Left forelimb (tissue), 1 donor: Measurements from ENCODE around the gene LRRC2.
"Not testable (repeated sequence)": the region's sequence is repeated elsewhere in the genome, so short reads cannot be mapped to it uniquely, and the experiment has no call there.

Experiments used
- DNase-seq: peaks from one replicate; pipeline ENCODE4 v3.0.0-alpha.2; 2018; ENCODE audit warnings: low spot score

The LRRC2 gene, protein sequence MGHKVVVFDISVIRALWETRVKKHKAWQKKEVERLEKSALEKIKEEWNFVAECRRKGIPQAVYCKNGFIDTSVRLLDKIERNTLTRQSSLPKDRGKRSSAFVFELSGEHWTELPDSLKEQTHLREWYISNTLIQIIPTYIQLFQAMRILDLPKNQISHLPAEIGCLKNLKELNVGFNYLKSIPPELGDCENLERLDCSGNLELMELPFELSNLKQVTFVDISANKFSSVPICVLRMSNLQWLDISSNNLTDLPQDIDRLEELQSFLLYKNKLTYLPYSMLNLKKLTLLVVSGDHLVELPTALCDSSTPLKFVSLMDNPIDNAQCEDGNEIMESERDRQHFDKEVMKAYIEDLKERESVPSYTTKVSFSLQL

DNA sequence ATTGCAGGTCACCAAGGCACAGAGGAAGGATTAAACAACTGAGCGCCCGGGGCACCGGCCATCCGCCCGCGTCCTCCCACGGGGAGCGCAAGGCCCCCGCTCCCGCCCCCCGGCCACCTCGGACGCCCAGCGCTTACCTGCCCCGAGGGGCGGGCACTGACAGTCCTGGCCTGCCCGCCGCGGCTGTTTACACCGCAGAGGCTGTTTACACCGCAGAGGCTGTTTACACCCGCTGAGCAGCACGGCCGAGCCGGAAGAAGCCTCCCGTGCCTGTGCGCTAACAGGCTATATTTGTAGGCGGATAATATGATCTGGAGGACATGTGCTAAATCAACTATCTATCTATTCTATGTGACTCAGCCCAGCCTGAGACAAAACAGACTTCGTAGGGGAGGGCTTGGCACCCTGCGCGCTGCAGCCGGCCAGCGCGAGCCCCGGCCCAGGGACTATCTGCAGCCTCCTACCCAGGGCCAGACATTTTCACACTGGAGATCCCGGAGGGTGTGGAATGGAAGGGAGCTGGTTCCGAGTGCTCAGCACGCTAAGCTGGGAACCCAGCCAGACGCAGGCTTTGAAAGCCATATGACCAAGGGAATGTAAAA, at the start of gene LRRC2:
Gene LRRC2, minus strand, starts transcription at position 263 of the 602 bp plus-strand sequence. CDS start 14,711 bp downstream, outside the sequence.
- peak; percentile 72 for DNase-seq

DNA sequence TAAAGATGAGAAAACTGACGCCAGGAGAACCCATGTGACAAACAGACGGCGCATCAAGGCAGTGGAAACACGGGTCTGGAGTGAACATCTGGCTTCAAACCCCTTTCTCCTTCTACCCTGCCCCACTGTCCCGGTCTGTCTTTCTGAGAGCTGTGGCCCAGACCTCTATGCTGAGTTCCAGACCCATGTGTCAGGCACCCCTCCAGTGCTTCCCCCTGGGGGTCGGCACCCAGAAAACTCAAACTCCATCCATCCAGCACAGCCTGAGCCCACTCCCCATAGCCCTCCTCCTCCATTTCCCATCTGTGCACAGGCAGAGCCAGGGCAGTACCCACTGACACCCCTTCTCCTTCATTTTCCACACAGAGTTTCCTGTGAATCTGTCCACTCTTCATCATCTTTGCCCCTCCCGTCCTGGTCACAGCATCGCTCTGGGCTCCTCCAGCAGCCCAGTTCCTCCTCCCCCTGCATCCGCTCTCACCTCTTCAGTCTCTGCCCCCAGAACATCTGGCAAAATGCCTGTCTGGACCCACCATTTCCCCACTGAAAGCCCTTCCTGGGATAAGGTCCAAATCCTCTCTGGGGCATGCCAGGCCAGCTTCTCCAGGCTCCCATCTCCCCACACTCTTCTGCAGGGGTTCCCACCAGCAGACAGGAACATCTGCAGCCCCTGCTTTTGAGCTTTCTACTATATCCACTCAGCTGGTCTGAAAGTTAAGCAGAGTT, 49.1 kb upstream of the LRRC2 start:
- DNase-seq: no peak

DNA sequence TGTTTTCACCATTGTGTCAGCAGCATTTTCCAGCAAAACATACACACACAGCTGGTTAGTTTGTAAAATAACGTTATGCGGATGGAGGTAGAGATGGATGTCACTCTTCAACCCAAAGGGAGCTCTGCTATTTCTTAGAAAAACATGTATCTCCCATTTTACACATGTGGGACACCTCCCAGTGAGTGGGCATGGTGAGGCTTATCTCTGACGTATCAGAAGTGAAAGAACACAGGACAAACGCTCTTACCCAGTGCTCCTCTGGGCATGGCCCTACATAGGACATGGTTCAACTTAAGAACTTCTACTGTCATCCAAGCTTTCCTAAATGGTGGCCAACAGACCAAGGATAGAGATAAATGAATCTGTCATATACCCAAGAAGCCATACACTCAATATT, 48.3 kb upstream of the LRRC2 start:
- DNase-seq: no peak

DNA sequence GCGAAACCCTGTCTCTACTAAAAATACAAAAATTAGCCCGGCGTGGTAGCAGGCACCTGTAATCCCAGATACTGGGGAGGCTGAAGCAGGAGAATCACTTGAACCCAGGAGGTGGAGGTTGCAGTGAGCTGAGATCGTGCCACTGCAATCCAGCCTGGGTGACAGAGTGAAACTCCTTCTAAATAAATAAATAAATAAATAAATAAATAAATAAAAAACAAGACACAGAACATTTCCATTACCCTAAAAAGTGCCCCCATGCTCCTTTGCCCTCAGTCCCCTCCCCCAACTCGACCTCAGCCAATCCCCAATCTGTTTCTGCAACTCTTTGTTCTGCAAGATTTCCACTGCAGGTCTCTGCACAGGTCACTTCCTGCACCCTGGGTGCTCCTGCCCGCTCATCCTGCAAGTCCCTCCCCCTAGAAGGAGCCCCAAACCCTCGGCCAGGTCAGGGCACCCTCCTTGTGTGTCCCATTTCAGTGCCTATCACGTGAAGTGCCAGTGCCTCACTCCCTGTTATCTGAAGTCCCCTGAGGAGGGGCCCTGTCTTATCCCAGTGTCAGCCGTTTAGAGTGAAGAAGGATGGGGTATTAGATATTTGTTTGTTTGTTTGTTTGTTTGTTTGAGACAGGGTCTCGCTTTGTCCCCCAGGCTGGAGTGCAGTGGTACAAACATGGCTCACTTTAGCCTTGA, 47.4 kb upstream of the LRRC2 start:
- DNase-seq: no peak

DNA sequence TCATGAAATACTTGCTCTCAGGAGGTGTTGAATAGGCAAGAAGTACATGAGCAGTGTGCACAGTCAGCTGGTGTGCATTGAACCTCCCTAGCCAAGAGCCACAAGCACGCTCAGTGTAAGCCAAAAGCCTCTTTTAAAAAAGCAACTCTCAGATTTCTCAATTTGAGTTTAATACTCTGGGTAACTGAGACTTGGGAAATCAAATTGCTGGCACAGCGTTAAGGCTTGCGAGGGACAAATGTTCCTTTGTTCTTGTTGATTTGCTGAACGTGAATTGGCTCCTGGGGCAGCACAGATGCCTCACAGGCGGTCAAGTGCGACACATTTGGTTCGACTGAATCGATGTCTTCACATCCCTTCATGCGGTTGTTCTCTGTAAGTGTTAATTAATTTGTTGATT, 46.2 kb upstream of the LRRC2 start, which contains the start of gene FAM240A:
Gene FAM240A, plus strand, starts transcription at position 202 of the 400 bp plus-strand sequence. Its CDS starts 159 bp downstream, at position 361.
- no peak for DNase-seq

DNA sequence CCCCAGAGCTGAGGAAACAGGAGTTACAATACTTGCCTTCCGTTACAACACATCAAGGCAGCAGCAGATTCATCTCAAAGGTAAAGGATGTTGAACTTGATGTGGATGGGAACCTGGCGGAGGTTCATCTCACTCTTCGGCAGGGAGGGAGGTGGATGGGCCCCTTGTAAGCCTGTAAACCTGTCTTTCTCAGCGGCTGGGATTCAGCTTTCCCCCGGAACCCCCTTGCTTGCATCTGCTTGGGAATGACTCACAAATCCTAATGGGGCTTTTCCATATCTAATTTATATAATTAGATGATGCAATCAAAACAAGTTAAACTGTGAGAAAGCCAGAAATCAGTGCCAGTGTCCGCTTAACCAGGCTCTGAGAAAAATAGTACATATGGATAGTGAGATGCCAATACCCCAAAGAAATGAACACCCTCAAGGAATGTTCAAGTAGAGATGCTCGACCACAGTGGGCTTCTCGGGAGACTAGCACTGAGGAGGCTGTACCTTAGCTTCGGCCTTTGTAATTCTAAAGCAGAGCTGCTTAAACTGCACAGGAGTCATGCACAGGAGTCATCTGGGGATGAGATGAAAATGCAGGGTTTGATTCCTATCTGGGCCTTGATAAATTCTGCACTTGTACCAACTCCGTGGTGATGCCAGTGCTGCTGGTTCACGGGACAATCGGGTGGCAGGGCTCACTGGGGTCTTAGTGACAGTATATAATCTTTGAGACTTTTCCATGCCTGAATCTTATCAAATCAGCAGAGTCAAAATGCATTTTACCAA, 44.0 kb upstream of the LRRC2 start:
- DNase-seq: no peak

DNA sequence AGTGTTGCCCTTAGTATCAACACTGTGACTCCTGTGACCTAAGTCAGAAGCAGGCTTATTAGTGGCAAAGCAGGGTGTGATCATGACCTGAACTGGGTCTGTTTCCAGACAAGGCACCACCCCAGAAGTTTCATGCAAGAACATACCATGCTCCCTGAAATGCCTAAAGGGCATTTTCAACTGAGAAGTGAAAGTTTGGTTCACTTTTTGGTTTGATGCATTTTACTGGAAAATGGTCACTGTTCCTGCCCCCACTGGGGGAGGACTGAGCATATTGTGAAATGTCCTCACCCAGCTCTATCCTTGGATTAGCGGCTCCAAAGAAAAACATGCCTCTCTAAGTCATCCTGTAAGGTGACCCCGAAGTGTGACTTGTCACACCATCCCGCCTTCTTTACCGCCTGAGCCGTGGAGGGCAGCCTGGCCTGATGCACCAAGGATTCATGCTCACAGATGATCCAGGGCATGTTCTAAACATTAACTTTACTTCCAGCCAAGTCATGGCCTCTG, 43.2 kb upstream of the LRRC2 start:
- DNase-seq: no peak

DNA sequence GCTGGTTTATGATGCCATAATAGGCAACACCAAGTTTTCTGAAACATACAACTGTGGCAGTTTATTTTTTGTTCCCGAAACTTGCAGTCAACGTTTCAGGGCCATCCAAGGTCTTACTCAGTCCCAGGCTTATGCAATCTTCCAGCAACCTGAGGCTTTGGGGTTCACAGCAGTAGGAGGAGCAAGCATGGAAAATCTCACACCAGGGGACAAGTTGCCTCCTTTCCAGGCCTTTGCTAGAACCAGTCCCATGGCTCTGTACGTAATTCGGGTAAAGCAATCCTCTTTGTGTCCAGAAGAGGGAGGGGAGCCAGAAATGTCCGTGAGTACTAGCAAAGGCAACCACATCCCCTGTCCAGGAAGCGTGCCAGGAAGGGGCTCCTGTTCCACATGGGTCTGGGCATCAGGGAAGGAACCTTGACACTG, 41.5 kb upstream of the LRRC2 start:
- DNase-seq: no peak

DNA sequence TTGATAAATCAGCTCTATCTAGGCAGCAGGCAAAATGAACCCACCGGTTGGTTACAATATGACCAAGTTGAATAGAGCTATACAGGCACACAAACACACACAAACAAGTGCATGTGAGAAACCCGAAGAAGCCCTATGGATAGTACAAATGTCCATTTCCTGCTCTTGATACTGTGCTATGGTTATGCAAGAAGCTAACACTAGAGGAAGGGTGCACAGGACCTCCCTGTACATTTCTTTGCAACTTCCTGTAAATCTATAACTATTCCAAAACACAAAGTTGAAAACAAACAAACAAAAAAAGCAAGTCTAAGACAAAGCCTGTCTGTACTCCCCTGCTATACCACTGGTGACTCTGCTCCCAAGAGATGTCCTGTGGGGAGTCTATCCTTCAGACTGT, 38.0 kb upstream of the LRRC2 start:
- DNase-seq: no peak

DNA sequence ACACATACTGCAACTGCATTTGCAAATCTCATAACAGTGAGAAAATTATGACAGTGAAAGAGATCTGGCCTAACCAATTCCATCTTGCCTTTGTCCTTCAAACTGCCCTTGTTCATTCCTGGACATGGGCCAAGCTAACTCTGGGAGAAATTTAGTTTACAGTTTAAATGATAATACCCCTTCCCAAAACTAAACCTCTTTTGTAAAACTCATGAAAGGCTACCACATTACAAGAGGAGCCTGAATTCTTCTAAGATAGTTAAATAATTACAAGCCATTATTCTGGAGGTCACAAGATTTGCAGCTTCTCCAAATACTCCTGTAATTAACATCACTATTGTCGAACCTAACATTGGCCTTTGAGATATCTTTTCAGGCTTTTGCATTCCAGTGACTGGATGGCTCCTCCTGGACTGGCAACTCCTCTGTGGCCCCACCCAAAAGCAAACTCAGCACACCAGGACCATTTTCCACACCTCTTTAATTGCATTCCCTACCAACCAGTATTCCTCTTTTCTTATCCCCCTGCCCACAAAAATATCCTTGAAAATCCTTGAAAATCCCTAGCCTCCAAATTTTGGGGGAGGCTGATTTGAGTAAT, 37.4 kb upstream of the LRRC2 start:
- no peak for DNase-seq

DNA sequence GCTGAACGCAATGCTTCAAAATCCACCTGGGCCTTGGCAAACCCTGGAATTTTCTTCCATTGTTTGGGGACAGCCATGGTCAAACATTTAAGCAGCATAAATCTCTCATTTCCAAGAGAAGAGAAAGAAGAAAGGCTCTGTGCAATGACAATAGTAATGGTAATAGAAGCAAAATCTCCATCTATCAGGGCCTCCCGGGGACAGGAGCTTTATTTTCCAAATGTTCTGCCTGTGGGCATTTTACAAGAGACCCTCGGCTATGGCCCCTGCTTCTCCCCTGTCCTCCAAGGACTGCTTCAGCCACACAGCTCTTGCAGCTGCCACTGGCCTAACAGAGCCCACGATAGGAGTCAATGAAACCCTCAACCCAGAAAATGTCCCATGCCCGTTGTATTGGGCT, 33.5 kb upstream of the LRRC2 start:
- DNase-seq: no peak

DNA sequence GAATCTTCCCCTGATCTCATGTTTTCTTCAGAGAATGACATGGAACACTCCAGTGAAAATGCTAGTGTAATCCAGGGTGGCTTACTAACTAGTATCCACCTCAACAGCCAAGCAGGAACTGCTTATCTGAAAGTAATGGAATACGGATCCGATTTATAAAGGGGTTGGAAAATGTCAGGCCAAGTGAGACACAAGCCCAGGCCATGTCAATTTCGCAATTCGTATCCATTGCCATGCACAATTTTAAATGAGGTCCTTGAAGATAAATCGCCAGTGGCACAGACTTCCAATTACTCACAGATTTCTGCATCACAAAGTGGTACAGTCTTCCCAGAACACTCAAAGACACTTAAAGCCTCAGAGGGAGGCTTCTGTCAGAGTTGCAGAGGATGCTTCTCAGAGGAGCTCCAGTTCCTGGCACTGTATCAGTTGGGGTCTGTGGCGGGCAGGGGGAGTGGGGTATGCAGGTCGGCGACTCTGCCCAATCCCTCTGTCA, 29.8 kb upstream of the LRRC2 start:
- DNase-seq: no peak

DNA sequence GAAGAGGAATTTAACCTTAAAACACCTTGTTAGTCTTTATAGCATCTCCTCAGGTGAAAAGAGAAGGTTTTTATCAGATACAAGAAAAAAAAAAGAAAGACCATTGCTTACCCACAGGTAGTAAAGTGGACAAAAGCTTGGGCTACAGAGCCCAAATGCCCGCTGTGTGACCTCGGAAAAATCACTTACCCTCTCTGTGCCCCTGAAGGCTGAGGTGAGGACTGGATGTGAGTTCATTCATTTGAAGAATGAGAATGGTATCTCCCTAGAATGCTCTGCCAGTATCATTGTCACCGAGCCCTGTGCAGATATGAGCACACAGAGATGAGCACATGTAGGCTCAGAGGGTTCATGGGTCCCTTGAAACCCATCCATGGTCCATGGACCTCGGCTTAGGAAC, 28.6 kb upstream of the LRRC2 start:
- no peak for DNase-seq

DNA sequence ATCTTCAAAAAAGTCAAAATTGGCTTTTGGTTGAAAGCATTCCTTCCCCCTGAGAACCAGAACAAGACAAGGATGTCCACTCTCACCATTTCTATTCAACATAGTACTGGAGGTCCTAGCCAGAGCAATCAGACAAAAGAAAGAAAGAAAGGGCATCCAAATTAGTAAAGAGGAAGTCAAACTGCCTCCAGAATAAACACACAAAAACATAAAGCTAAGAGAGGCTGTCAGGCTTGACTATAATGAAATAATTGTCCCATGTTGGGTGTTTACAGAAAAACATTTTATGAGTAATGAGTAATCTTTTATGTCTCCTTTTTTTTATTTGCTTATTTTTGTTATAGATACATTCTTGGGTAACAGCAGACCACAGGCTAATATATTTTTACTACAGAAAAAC, 27.9 kb upstream of the LRRC2 start:
- DNase-seq: no peak

DNA sequence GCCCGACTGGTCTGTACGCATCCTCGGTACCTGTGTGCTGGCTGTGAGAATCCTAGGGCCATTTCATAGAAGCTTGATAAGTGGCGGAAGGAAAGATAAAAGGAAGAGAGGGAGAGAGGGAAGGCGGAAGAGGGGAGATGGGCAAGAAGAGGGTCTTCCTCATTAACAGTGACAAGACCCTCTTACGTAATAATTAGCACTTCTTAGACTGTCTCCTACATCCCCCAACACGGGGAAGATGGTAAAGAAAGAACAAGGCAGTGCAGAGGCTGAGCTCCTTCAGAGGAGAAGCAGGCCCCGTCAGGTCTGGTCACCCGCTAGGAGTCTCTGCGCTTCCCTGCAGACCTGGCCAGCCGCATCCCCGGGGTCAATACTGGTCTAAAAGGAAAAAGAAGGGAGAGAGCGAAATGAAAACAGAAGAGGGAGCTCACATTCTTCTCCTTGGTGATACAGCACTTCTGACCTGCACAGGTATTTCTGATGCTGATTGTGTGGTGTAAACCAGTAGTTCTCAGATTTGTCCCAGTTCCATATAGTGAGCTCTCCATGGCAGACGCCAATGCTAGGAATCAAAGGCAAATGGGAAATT, 27.3 kb upstream of the LRRC2 start:
- no peak for DNase-seq

DNA sequence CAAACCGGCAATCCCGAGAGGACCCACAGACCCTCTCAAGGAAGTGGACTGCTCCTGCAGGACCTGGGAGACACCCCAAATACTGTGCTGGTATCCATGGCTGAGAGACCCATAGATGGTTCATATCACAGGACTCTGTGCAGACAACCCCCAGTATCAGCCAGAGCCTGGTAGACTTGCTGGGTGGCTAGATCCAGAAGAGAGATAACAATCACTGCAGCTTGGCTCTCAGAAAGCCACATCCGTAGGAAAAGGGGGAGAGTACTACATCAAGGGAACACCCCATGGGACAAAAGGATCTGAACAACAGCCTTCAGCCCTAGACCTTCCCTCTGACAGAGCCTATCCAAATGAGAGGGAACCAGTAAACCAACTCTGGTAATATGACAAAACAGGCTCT, 21.2 kb upstream of the LRRC2 start:
- DNase-seq: not testable (repeated sequence)

DNA sequence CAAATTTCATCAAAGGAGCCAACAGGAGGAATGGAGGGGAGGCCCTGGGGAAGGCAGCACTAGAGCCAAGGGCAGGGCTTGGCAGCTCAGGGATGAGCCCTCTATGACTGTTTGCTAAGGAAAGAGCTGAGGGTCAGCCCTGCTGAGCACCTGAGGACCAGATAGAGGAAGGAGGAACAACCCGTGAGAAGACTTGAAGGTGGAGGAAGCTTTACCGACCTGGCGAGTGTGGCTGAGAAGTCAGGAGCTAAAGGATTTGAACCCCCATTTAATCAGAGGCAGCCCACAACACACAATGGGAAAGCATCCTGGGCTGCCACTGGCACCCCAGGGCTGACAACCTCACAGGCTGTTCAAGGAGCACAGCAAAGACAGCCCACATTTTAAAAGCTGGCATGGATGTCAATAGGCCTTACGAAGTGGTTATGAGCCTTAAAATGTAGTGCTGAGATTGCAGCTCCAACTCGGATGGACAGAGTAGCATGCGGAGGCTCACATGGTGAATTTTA, 20.7 kb upstream of the LRRC2 start:
- DNase-seq: no peak

DNA sequence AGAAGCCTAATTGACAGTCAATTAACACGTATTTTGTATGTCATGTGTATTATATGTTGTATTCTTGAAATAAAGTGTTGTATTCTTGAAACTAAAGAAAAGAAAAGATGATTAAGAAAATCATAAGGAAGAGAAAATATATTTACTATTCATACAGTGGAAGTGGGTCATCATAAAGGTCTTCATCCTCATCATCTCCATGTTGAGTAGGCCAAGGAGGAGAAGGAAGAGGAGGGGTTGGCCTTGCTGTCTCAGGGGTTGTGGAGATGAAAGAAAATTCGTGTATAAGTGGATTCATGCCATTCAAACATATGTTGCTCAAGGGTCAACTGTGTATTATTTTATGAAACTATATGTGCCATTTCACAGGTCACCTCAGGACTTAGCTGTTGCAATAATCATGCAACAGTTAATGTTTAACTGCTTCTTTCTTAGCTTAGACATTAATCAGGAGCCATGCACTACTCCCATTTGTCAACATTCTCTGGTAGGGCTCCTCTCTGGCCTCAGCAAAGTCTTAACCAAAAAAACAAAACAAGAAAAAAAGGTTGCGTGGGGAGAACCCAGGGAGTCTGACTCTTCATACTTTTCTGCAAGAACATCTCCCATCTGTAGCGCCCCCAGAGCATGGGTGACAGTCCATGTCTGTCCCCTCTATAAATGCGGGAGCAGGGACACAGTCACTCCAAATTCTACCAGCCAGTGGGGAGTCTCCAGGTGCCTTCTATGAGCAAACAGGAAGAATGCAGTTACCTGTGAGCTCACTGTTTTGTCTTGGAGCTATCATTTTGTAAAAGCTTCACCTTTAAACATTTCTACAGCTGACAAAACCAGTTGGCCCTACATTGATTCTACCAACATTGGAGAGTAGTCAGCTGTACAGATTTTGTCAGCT, 19.9 kb upstream of the LRRC2 start:
- no peak for DNase-seq
